ENCODE data around the gene DDR1.

DNA sequence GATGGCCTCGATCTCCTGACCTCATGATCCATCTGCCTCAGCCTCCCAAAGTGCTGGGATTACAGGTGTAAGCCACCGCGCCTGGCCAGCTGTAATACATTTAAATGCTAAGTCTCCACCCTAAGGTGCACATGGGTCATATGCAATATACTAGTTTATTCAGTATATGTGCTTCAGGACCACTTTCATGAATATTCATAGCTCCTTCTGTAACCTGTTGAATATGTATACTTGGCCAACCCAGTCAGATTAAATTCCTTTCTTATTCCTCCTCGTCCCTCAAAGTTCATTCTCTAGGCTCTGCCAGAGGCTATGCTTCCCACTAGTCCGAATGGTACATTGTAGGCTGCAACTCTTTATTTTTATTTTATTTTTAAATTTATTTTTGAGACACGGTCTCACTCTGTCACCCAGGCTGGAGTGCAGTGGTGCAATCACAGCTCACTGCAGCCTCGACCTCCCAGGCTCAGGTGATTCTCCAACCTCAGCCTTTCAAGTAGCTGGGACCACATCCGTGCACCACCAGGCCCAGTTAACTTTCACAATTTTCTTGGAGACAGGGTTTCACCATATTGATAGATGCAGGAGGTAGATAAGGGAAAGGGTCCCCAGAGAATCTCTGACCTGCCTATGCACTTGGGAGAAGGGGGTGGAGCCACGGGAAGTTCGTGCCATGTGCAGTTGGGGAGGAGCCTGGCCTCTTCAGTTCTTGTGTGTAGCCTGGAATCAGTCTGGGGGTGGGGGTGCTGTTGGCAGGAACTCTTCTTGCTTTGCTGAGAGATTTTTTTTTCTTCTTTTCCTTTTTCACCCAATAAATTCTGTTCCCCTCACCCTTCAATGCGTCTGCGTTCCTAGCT is 41.3 kb upstream of the DDR1 start:
- TF ChIP-seq, protein P1, sequence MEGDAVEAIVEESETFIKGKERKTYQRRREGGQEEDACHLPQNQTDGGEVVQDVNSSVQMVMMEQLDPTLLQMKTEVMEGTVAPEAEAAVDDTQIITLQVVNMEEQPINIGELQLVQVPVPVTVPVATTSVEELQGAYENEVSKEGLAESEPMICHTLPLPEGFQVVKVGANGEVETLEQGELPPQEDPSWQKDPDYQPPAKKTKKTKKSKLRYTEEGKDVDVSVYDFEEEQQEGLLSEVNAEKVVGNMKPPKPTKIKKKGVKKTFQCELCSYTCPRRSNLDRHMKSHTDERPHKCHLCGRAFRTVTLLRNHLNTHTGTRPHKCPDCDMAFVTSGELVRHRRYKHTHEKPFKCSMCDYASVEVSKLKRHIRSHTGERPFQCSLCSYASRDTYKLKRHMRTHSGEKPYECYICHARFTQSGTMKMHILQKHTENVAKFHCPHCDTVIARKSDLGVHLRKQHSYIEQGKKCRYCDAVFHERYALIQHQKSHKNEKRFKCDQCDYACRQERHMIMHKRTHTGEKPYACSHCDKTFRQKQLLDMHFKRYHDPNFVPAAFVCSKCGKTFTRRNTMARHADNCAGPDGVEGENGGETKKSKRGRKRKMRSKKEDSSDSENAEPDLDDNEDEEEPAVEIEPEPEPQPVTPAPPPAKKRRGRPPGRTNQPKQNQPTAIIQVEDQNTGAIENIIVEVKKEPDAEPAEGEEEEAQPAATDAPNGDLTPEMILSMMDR (optimal IDR thresholded peaks at IDR 0.05 in 1 of 3, IDR thresholded peaks at IDR 0.05 in 1 of 3, conservative IDR thresholded peaks at IDR 0.05 in 1 of 3; ENCODE audit: extremely low read depth in 1 of 3, insufficient read depth in 2 of 3, low read length in 3 of 3): no peak
- no peak for TF ChIP-seq EZH2 (IDR thresholded peaks at IDR 0.05; ENCODE audit: low read length)
